OCI-LY3 (cell line): ENCODE results near the gene SSTR1.

Source experiments
- CTCF ChIP-seq: fragments of 200-600, 300-600 bp; sonication (generic); IDR thresholded peaks from 2 replicates; pipeline ENCODE4 v1.5.1; 2014; ENCODE audit warnings: antibody characterized with exemption, low read length, low read depth
- EZH2phosphoT487 ChIP-seq: fragments of 200-600 bp; shearing (Covaris generic); IDR thresholded peaks from 2 replicates; pipeline ENCODE4 v1.6.1; 2018; ENCODE audit warnings: antibody characterized with exemption, mixed run types, low read depth

- TF ChIP-seq CTCF (no peak), EZH2phosphoT487 (no peak)
These were observed 46.0 kb downstream of the SSTR1 start for GRCh38 chr14:38253676-38254075.
